Neural crest cell (in vitro differentiated cells): Measurements from ENCODE around the gene TAF1L. TPM values are rescaled to one million over a fixed set of nuclear protein-coding genes. Genes with fewer than 3 reads are reported as not detected.

Experiments
- DNase-seq: peaks from one replicate; pipeline ENCODE4 v3.0.0; 2021; ENCODE audit warnings: low read depth, mixed read lengths, low spot score
- H3K27ac Mint-ChIP-seq: one replicate; pipeline ENCODE4 v1.8.0; 2021; ENCODE audit warnings: mild to moderate bottlenecking, mixed read lengths; ENCODE audit not compliant: unreplicated experiment
- H3K27me3 Mint-ChIP-seq: 2 replicates; pipeline ENCODE4 v1.8.0; 2021; ENCODE audit warnings: low read depth, mild to moderate bottlenecking, mixed read lengths
- H3K36me3 Mint-ChIP-seq: 2 replicates; pipeline ENCODE4 v1.8.0; 2021; ENCODE audit warnings: low read depth, mild to moderate bottlenecking, mixed read lengths
- H3K4me1 Mint-ChIP-seq: 2 replicates; pipeline ENCODE4 v1.8.0; 2021; ENCODE audit warnings: mixed read lengths
- H3K4me3 Mint-ChIP-seq: one replicate; pipeline ENCODE4 v1.8.0; 2021; ENCODE audit warnings: mild to moderate bottlenecking, mixed read lengths
- H3K9me3 Mint-ChIP-seq: 2 replicates; pipeline ENCODE4 v1.8.0; 2021; ENCODE audit warnings: mixed read lengths
- CTCF ChIP-seq: fragments of 200-600 bp; sonication (generic); conservative IDR thresholded peaks from 2 replicates; pipeline ENCODE4 v1.5.0; 2021; ENCODE audit warnings: antibody characterized with exemption, mild to moderate bottlenecking
- total RNA-seq: library from RNA; stranded (reverse); gene quantifications from 2 replicates; pipeline ENCODE4 v1.2.1, GENCODE V29; 2021

TAF1L gene
- total RNA-seq, 1 donor from 2014 or later, result not detected

GRCh38 chr9:32590476-32590875 is 45.0 kb downstream of the TAF1L start:
- Mint-ChIP-seq H3K36me3 (no peaks in the 10 kb centered on the region), H3K9me3 (peaks cover 8% of the 10 kb centered on the region), H3K4me3 (no peak overlapping the region), H3K4me1 (peaks cover 7% of the 10 kb centered on the region), H3K27ac (no peak overlapping the region), H3K27me3 (no peaks in the 10 kb centered on the region)
- no peak for TF ChIP-seq CTCF
- DNase-seq, result no peak

DNA sequence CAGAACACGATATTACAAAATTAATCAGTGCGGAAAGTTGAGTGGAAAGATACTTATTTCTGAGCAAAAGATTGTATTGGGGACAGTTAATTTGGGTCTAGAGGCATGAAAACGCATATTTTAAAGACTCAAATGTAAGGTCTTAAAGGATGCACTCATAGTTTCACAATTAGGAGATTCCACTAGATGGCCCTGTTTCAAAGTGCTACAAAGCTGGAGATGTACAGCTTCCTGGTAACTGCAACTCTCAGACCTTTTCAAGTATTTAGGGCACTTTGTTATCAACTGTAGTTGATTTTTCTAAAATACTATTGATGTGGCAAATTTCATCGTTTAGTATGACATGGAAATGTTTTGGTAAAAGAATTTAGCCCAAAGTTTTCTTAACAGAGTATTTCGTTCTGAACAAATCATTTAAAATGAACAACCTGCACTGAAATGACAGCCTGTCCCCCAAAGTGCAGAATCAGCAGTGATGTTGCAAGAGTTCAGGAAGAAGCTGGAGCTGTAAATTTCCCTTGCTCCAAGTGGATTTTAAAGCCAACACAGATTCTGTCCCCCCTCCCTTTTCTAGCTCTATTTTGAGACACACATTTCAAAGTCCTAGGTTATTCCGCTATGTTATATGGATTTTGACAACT is 46.3 kb downstream of the TAF1L start:
- Mint-ChIP-seq H3K27ac (no peak overlapping the region), H3K27me3 (no peaks in the 10 kb centered on the region), H3K9me3 (peaks cover 8% of the 10 kb centered on the region), H3K4me3 (no peak overlapping the region), H3K36me3 (no peaks in the 10 kb centered on the region), H3K4me1 (peaks cover 7% of the 10 kb centered on the region)
- TF ChIP-seq CTCF, result peak; percentile 65
- DNase-seq, result no peak

DNA sequence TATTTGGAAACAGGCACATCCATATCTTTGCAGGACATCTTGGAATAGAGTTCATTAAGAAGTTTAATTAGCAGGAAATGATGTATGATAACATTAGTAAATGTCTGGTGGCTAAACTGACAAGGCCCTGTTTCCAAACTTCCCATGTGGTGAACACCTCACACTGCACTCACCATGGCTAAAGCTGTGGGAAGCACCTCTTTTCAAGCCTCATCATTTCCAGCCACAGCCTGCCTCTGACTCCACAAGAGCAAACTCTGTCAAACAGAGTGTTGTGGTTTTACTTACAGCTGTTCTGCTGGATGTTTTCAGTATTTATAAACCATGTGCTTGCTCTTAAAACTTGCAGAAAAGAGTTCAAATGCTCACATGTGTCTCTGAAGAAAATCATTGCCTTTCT is 47.6 kb downstream of the TAF1L start:
- Mint-ChIP-seq H3K4me1 (peaks cover 7% of the 10 kb centered on the region), H3K4me3 (no peak overlapping the region), H3K27ac (no peak overlapping the region), H3K36me3 (no peaks in the 10 kb centered on the region), H3K9me3 (peaks cover 8% of the 10 kb centered on the region), H3K27me3 (no peaks in the 10 kb centered on the region)
- TF ChIP-seq CTCF, result no peak
- no peak for DNase-seq

- Mint-ChIP-seq H3K9me3 (peaks cover 8% of the 10 kb centered on the region), H3K27me3 (peaks cover 3% of the 10 kb centered on the region), H3K4me1 (peaks cover 16% of the 10 kb centered on the region)
Observed at GRCh38 chr9:32584784-32585183, 50.7 kb downstream of the TAF1L start.

DNA sequence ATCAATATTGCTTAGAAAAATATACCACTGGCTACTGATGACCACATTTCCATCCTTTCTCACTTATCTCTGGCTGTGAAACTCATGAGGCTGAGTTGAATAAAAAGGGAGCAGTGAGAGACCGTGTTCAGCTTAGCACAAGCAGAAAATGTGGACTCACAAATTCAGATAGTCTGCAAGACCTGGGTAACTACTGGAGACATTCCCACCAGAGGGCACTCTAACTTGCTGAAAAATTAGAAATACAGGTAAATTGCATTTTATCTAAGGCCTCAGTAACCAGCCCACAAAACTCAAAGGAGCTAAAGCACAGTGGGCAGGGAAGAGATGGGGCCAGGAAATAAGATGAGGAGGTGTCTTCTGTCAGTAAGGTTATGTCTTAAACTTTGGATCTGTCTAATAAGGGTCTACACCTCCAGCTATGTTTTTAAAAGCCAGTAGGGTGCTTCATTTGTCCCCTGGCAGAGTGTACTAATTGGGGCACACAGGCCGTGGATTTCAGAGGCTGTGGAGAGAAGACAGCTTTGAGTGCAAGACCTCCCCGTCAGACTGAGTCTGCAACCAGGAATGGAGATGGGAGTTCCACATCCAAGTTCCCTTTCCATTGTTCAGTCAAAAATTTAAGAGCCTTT is 53.8 kb downstream of the TAF1L start:
- Mint-ChIP-seq H3K4me3 (no peak overlapping the region), H3K27ac (no peak overlapping the region)

More at GRCh38 chr9:32584784-32585183, 50.7 kb downstream of the TAF1L start:
- DNase-seq, result no peak
- no peak overlapping the region for H3K4me3 Mint-ChIP-seq
- TF ChIP-seq CTCF, result no peak
- H3K27ac Mint-ChIP-seq, result peak overlapping the region; percentile 16
- no peaks in the 10 kb centered on the region for H3K36me3 Mint-ChIP-seq

More for the DNA sequence above, 53.8 kb downstream of the TAF1L start:
- peak; percentile 72 for TF ChIP-seq CTCF
- peak; percentile 37 for DNase-seq
- Mint-ChIP-seq H3K4me1 (peaks cover 9% of the 10 kb centered on the region), H3K9me3 (peaks cover 5% of the 10 kb centered on the region), H3K27me3 (peaks cover 32% of the 10 kb centered on the region), H3K36me3 (no peaks in the 10 kb centered on the region)
